Lower lobe of right lung (tissue), 2 donors: ENCODE measurements around the gene CTXND1. TPM values are rescaled to one million over a fixed set of nuclear protein-coding genes. Genes with fewer than 3 reads are reported as not detected.

Source experiments
- ATAC-seq, 2 donors: fragments of 200-7000 bp; cut with Tn5 transposase; one replicate each; pipeline ENCODE4 v1.9.1; 2020 to 2022; ENCODE audit warnings: mild to moderate bottlenecking in 2 of 2, moderate library complexity in 2 of 2
- DNase-seq: peaks from one replicate; pipeline ENCODE4 v3.0.0-alpha.2; 2020
- H3K27ac ChIP-seq: fragments of 200-600 bp; one replicate; pipeline ENCODE4 v1.8.0; 2022
- H3K27me3 ChIP-seq: fragments of 200-600 bp; one replicate; pipeline ENCODE4 v1.8.0; 2022; ENCODE audit warnings: low read depth
- H3K36me3 ChIP-seq: fragments of 200-600 bp; one replicate; pipeline ENCODE4 v1.8.0; 2022; ENCODE audit warnings: mild to moderate bottlenecking
- H3K4me1 ChIP-seq: fragments of 200-600 bp; one replicate; pipeline ENCODE4 v1.8.0; 2022
- H3K4me3 ChIP-seq: fragments of 200-600 bp; one replicate; pipeline ENCODE4 v1.8.0; 2022; ENCODE audit warnings: mild to moderate bottlenecking
- H3K9me3 ChIP-seq: fragments of 200-600 bp; one replicate; pipeline ENCODE4 v1.8.0; 2022
- intact Hi-C: fragments of 100-400 bp; cut with DNase I; formaldehyde crosslinking; loops from one replicate; pipeline ENCODE4 v1.11.0; 2022
- total RNA-seq: library from RNA; stranded (reverse); fragmentation: NEBNext Ultra II Directional; extraction: Animal tissue kit (Norgen Biotek cat#: 25700); gene quantifications from one replicate; pipeline ENCODE4 v1.2.1, GENCODE V29; 2021
- TF ChIP-seq, protein P1 (sequence below): fragments of 200-600 bp; IDR thresholded peaks from one replicate; pipeline ENCODE4 v1.8.0; 2022; ENCODE audit warnings: antibody characterized with exemption, mild to moderate bottlenecking
- donor health status: DM: no; HTN: yes; CAD: no; lungs with severe emphysema.

Gene CTXND1
- total RNA-seq, 1 donor from 2014 or later = 1.8 TPM

DNA sequence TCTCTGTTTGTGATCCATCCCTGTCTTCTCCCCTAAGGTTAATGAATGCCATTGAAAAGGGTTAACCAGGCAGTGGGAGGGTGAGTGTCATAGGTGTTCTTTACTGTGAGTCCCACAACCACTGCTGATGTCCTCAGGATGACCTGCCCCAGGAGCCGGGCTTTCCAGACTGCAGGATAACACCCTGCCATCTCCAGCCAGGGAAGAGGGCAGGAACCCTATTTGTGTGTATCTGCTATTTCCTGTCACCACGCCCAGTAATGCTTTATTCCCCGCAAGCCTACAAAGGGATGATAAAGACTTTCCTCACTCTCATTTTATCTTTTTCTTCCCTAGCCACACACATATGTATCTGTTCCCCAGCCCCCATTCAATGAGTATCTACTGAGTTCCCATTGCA lies 15.6 kb upstream of the CTXND1 start:
- Histone ChIP-seq H3K4me3 (no peak overlapping the region), H3K4me1 (no peaks in the 10 kb centered on the region), H3K27me3 (peaks cover 18% of the 10 kb centered on the region), H3K9me3 (no peaks in the 10 kb centered on the region), H3K36me3 (no peaks in the 10 kb centered on the region), H3K27ac (no peak overlapping the region)
- no peak for ATAC-seq
- DNase-seq = no peak
- TF ChIP-seq, protein P1, sequence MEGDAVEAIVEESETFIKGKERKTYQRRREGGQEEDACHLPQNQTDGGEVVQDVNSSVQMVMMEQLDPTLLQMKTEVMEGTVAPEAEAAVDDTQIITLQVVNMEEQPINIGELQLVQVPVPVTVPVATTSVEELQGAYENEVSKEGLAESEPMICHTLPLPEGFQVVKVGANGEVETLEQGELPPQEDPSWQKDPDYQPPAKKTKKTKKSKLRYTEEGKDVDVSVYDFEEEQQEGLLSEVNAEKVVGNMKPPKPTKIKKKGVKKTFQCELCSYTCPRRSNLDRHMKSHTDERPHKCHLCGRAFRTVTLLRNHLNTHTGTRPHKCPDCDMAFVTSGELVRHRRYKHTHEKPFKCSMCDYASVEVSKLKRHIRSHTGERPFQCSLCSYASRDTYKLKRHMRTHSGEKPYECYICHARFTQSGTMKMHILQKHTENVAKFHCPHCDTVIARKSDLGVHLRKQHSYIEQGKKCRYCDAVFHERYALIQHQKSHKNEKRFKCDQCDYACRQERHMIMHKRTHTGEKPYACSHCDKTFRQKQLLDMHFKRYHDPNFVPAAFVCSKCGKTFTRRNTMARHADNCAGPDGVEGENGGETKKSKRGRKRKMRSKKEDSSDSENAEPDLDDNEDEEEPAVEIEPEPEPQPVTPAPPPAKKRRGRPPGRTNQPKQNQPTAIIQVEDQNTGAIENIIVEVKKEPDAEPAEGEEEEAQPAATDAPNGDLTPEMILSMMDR = no peak
- intact Hi-C loops = no loop called here

DNA sequence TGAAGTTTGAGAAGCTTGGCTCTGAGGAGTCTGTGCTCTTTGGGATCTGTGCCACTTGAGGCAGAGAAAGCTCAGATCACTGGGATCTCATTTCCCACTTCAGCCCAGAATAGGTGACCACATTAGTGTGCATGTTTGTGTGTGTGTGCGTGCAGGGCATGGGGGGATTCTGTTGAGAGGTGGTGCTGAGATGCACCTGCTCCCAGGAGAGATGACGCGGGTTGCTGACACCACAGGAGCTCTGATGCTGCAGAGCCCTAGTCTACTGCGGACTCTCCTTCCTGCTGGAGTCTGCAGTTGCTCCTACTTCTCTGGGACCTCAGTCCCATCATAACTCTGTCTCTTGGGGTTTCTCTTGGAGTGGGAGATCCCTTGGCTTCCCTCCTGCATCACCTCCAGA lies 14.7 kb upstream of the CTXND1 start:
- H3K27me3 ChIP-seq = peaks cover 18% of the 10 kb centered on the region
- no peaks in the 10 kb centered on the region for H3K9me3 ChIP-seq
- no peaks in the 10 kb centered on the region for H3K36me3 ChIP-seq
- no peaks in the 10 kb centered on the region for H3K4me1 ChIP-seq
- intact Hi-C loops = no loop called here
- H3K4me3 ChIP-seq = no peak overlapping the region
- TF ChIP-seq, protein P1 = no peak
- DNase-seq (no peak), ATAC-seq (no peak)
- H3K27ac ChIP-seq = no peak overlapping the region

DNA sequence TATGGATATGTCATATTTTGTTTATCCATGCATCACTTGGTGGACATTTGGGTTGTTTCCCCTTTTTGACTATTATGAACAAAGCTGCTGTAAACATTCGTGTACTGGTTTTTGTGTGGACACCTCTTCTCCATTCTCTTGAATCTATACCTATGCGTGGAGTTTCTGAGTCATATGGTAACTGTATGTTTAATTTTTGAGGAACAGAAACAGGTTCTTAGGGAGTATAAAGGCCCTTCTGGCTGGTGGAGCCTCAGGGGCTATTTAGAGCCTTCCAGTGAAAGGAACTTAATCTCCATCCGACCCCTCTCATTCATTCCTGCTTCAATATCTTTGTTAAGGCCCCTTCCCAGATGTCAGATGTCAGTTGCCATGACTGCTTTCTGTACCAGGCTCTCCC lies 14.1 kb upstream of the CTXND1 start:
- ATAC-seq (no peak), DNase-seq (no peak)
- Histone ChIP-seq H3K36me3 (no peaks in the 10 kb centered on the region), H3K4me3 (no peak overlapping the region), H3K4me1 (no peaks in the 10 kb centered on the region), H3K27ac (no peak overlapping the region), H3K9me3 (no peaks in the 10 kb centered on the region), H3K27me3 (peaks cover 18% of the 10 kb centered on the region)
- intact Hi-C loops = no loop called here
- TF ChIP-seq, protein P1 = no peak

DNA sequence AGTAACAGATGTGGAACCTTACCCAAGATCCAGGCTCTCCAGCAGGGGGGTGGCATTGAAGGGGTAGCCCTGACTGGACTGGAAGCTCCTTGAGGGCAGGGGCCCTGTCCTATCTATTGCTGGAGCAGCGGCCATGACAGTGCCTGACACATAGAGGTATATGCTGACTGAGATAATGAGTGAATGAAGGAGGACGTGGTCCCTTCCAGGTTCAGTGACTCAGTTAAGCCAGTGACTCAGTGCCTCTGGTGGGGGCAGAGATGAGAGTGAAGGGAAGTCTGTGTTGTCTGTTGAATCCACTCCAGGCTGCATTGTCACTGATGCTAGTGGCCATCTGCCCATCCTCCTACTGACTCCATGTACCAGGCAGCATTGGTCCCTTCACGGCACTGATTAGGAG lies 13.0 kb upstream of the CTXND1 start:
- Histone ChIP-seq H3K27ac (no peak overlapping the region), H3K4me1 (no peaks in the 10 kb centered on the region), H3K27me3 (peaks cover 22% of the 10 kb centered on the region), H3K9me3 (no peaks in the 10 kb centered on the region), H3K36me3 (no peaks in the 10 kb centered on the region), H3K4me3 (no peak overlapping the region)
- TF ChIP-seq, protein P1 = no peak
- no peak for DNase-seq
- no peak for ATAC-seq
- intact Hi-C loops = no loop called here

DNA sequence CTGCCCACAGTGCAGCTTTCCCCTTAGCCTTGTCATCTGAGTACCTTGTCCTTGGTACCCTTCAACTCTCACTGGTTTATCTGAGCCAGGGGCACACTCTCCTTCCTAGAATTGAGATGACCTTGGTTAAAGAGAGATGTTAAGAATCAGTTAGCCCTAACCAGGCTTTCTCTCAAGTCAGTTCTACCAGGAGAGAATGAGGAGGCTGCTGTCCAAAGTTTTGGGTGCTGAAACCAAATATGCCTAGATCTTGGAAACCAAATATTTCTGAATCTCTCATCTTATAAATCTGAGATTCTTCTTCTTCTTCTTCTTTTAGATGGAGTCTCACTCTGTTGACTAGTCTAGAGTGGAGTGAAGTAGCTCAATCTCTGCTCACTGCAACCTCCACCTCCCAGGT lies 12.0 kb upstream of the CTXND1 start:
- DNase-seq = no peak
- H3K36me3 ChIP-seq = no peaks in the 10 kb centered on the region
- TF ChIP-seq, protein P1 = no peak
- H3K9me3 ChIP-seq = no peaks in the 10 kb centered on the region
- H3K27ac ChIP-seq = no peak overlapping the region
- no peaks in the 10 kb centered on the region for H3K4me1 ChIP-seq
- intact Hi-C loops = no loop called here
- no peak for ATAC-seq
- peaks cover 22% of the 10 kb centered on the region for H3K27me3 ChIP-seq
- no peak overlapping the region for H3K4me3 ChIP-seq

DNA sequence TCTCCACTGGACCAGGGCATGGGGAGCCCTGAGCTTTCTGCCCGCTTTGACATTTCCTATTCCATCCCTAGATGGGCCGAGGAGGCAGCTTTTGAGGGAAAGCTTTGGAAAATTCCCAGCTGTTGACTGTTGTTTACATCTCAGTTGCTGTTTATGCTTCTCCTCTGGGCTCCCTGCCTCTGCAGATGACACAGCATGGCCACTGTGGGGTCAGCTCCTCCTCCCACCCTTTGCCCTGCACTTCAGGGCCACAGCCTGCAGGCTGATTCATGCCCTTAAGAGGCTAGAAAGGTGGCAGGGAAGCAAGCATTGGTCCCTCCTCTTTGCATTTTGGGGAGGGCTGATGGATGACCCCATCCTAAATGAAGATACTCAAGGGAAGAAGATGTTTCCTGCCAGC lies 8.5 kb upstream of the CTXND1 start:
- H3K9me3 ChIP-seq = no peaks in the 10 kb centered on the region
- ATAC-seq = no peak
- no peaks in the 10 kb centered on the region for H3K36me3 ChIP-seq
- intact Hi-C loops = no loop called here
- peaks cover 14% of the 10 kb centered on the region for H3K27me3 ChIP-seq
- no peaks in the 10 kb centered on the region for H3K4me1 ChIP-seq
- TF ChIP-seq, protein P1 = no peak
- no peak overlapping the region for H3K27ac ChIP-seq
- no peak overlapping the region for H3K4me3 ChIP-seq
- DNase-seq = no peak
